ENCODE measurements around the gene CXCL16. TPM values are rescaled to one million over a fixed set of nuclear protein-coding genes. Genes with fewer than 3 reads are reported as not detected.
"Not testable (repeated sequence)": the region's sequence is repeated elsewhere in the genome, so short reads cannot be mapped to it uniquely, and the experiment has no call there.

The CXCL16 gene
- total RNA-seq, 1 donor from 2014 or later, result 2.2 TPM

DNA sequence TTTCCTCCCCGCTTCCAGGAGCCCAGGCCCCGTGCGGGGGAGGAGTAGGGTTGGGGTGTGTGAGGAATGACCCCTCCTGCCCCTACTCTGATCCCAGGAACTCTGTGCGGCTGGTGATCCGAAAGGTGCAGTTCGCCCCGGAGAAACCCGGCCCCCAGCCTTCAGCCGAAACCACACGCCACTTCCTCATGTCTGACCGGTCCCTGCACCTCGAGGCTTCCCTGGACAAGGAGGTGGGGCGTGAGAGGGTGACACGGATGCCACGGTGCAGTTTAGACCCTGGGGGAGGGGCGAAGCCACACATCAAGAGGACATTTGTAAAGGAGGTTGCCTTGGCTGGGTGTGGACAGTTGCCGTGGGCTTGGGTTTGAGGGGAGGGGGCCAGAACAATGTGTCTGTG, 21.9 kb downstream of the CXCL16 start:
- H3K9me3 Mint-ChIP-seq (ENCODE audit: unreplicated experiment), result peaks cover 3% of the 10 kb centered on the region
- Histone ChIP-seq H2AFZ (ENCODE audit: low read depth, low read length) (no peak overlapping the region), H3K27me3 (ENCODE audit: insufficient read depth, low read length) (no peaks in the 10 kb centered on the region), H3K9ac (ENCODE audit: low read length) (no peak overlapping the region), H3K4me3 (ENCODE audit: insufficient read depth, low read depth, low read length) (no peak overlapping the region), H3K36me3 (ENCODE audit: insufficient read depth, low read length) (no peaks in the 10 kb centered on the region), H3K27ac (ENCODE audit: low read depth, low read length) (no peak overlapping the region), H4K20me1 (ENCODE audit: insufficient read depth, low read length) (no peaks in the 10 kb centered on the region), H3K9me3 (ENCODE audit: insufficient read depth, low read depth, low read length) (no peaks in the 10 kb centered on the region), H3K4me1 (ENCODE audit: insufficient read depth, low read length) (peaks cover 9% of the 10 kb centered on the region), H3K4me2 (ENCODE audit: low read length) (no peak overlapping the region), H3K79me2 (ENCODE audit: insufficient read depth, low read length) (no peaks in the 10 kb centered on the region)
- DNase-seq (ENCODE audit: low read depth), result no peak
- no peaks in the 10 kb centered on the region for H3K4me1 Mint-ChIP-seq (ENCODE audit: low read depth, unreplicated experiment)
- no peak overlapping the region for H3K4me3 Mint-ChIP-seq (ENCODE audit: unreplicated experiment)
- FAIRE-seq, result no peak
- H3K27me3 Mint-ChIP-seq (ENCODE audit: low read depth, unreplicated experiment), result peaks cover 8% of the 10 kb centered on the region
- TF ChIP-seq EZH2 (IDR thresholded peaks at IDR 0.05; ENCODE audit: insufficient read depth, low read length), result no peak
- TF ChIP-seq, protein P1, sequence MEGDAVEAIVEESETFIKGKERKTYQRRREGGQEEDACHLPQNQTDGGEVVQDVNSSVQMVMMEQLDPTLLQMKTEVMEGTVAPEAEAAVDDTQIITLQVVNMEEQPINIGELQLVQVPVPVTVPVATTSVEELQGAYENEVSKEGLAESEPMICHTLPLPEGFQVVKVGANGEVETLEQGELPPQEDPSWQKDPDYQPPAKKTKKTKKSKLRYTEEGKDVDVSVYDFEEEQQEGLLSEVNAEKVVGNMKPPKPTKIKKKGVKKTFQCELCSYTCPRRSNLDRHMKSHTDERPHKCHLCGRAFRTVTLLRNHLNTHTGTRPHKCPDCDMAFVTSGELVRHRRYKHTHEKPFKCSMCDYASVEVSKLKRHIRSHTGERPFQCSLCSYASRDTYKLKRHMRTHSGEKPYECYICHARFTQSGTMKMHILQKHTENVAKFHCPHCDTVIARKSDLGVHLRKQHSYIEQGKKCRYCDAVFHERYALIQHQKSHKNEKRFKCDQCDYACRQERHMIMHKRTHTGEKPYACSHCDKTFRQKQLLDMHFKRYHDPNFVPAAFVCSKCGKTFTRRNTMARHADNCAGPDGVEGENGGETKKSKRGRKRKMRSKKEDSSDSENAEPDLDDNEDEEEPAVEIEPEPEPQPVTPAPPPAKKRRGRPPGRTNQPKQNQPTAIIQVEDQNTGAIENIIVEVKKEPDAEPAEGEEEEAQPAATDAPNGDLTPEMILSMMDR (IDR thresholded peaks at IDR 0.05; ENCODE audit: insufficient read depth, low read depth, low read length), result no peak
- H3K27ac Mint-ChIP-seq (ENCODE audit: unreplicated experiment), result no peak overlapping the region
- peaks cover 14% of the 10 kb centered on the region for H3K36me3 Mint-ChIP-seq (ENCODE audit: low read depth, unreplicated experiment)

DNA sequence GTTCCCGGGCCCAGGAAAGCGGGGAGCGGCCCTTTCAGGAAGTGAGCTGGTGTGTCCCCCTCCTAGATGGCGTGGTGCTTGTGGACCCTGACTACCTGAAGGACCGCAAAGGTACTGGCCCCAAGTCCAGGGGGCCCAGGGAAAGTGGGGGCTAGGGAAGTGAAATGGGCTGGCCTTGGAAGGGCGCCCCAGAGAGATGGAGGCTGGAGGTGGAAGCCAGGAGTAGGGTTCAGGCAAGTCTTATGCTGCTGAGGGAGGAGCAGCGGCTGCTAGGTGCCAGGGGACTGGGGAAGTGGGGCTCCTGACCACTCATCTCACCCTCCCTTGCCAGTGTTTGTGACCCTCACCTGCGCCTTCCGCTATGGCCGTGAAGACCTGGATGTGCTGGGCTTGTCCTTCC, 23.6 kb downstream of the CXCL16 start:
- TF ChIP-seq, protein P1 (IDR thresholded peaks at IDR 0.05; ENCODE audit: insufficient read depth, low read depth, low read length), result no peak
- no peak for TF ChIP-seq EZH2 (IDR thresholded peaks at IDR 0.05; ENCODE audit: insufficient read depth, low read length)
- Histone ChIP-seq H2AFZ (ENCODE audit: low read depth, low read length) (no peak overlapping the region), H3K36me3 (ENCODE audit: insufficient read depth, low read length) (no peaks in the 10 kb centered on the region), H3K27ac (ENCODE audit: low read depth, low read length) (no peak overlapping the region), H3K4me1 (ENCODE audit: insufficient read depth, low read length) (peaks cover 1% of the 10 kb centered on the region), H3K4me2 (ENCODE audit: low read length) (no peak overlapping the region), H3K9ac (ENCODE audit: low read length) (no peak overlapping the region), H3K79me2 (ENCODE audit: insufficient read depth, low read length) (no peaks in the 10 kb centered on the region), H3K27me3 (ENCODE audit: insufficient read depth, low read length) (no peaks in the 10 kb centered on the region), H4K20me1 (ENCODE audit: insufficient read depth, low read length) (no peaks in the 10 kb centered on the region), H3K4me3 (ENCODE audit: insufficient read depth, low read depth, low read length) (no peak overlapping the region), H3K9me3 (ENCODE audit: insufficient read depth, low read depth, low read length) (no peaks in the 10 kb centered on the region)
- no peak overlapping the region for H3K27ac Mint-ChIP-seq (ENCODE audit: unreplicated experiment)
- FAIRE-seq (no peak), DNase-seq (ENCODE audit: low read depth) (no peak)
- peaks cover 3% of the 10 kb centered on the region for H3K9me3 Mint-ChIP-seq (ENCODE audit: unreplicated experiment)
- no peak overlapping the region for H3K4me3 Mint-ChIP-seq (ENCODE audit: unreplicated experiment)
- peaks cover 8% of the 10 kb centered on the region for H3K27me3 Mint-ChIP-seq (ENCODE audit: low read depth, unreplicated experiment)
- no peaks in the 10 kb centered on the region for H3K4me1 Mint-ChIP-seq (ENCODE audit: low read depth, unreplicated experiment)
- H3K36me3 Mint-ChIP-seq (ENCODE audit: low read depth, unreplicated experiment), result peaks cover 14% of the 10 kb centered on the region

DNA sequence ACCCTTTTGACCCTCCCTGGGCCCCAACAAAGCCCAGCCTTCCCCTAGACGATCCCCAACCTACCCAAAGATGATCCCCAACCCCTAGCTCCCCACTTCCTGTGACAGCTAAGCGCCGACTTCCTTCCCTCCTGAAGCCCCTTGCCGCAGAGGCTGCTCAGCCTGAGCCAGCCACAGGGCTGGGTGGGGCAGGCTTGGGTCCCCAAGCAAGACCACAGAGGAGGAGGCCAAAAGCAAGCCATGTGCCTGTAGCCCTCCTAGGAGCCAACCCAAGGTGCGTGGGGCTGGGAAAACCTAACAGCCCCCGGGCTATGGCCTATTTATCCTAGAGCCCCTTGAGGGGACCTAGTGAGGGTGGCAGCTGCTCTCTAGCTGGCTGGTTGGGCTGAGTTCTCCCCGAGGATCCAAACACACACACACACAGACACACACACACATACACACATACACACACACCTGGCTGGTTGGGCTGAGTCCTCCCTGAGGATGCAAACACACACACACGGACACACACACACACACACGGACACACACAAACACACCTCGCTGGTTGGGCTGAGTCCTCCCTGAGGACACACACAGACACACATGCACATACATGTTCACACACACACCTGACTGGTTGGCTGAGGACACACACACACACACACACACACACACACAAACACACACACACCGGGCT, 24.5 kb downstream of the CXCL16 start:
- no peaks in the 10 kb centered on the region for H3K9me3 ChIP-seq (ENCODE audit: insufficient read depth, low read depth, low read length)
- H3K36me3 ChIP-seq (ENCODE audit: insufficient read depth, low read length), result no peaks in the 10 kb centered on the region
- Mint-ChIP-seq H3K36me3 (ENCODE audit: low read depth, unreplicated experiment) (peaks cover 14% of the 10 kb centered on the region), H3K9me3 (ENCODE audit: unreplicated experiment) (peaks cover 3% of the 10 kb centered on the region), H3K27me3 (ENCODE audit: low read depth, unreplicated experiment) (peaks cover 8% of the 10 kb centered on the region), H3K4me1 (ENCODE audit: low read depth, unreplicated experiment) (no peaks in the 10 kb centered on the region), H3K4me3 (ENCODE audit: unreplicated experiment) (no peak overlapping the region), H3K27ac (ENCODE audit: unreplicated experiment) (no peak overlapping the region)
- H3K27ac ChIP-seq (ENCODE audit: low read depth, low read length), result no peak overlapping the region
- TF ChIP-seq, protein P1 (IDR thresholded peaks at IDR 0.05; ENCODE audit: insufficient read depth, low read depth, low read length), result no peak
- TF ChIP-seq EZH2 (IDR thresholded peaks at IDR 0.05; ENCODE audit: insufficient read depth, low read length), result no peak
- H4K20me1 ChIP-seq (ENCODE audit: insufficient read depth, low read length), result no peaks in the 10 kb centered on the region
- FAIRE-seq, result no peak
- no peak overlapping the region for H3K4me3 ChIP-seq (ENCODE audit: insufficient read depth, low read depth, low read length)
- DNase-seq (ENCODE audit: low read depth), result no peak
- no peaks in the 10 kb centered on the region for H3K79me2 ChIP-seq (ENCODE audit: insufficient read depth, low read length)
- no peak overlapping the region for H3K4me2 ChIP-seq (ENCODE audit: low read length)
- H2AFZ ChIP-seq (ENCODE audit: low read depth, low read length), result no peak overlapping the region
- no peak overlapping the region for H3K9ac ChIP-seq (ENCODE audit: low read length)
- no peaks in the 10 kb centered on the region for H3K27me3 ChIP-seq (ENCODE audit: insufficient read depth, low read length)
- H3K4me1 ChIP-seq (ENCODE audit: insufficient read depth, low read length), result peaks cover 5% of the 10 kb centered on the region

- not testable (repeated sequence) for H3K9me3 ChIP-seq (ENCODE audit: insufficient read depth, low read depth, low read length); DNase-seq (ENCODE audit: low read depth); H3K36me3 ChIP-seq (ENCODE audit: insufficient read depth, low read length); H3K4me1 ChIP-seq (ENCODE audit: insufficient read depth, low read length); FAIRE-seq; H3K27me3 ChIP-seq (ENCODE audit: insufficient read depth, low read length); H3K79me2 ChIP-seq (ENCODE audit: insufficient read depth, low read length); H3K4me3 ChIP-seq (ENCODE audit: insufficient read depth, low read depth, low read length); H3K9me3 Mint-ChIP-seq (ENCODE audit: unreplicated experiment); H3K4me2 ChIP-seq (ENCODE audit: low read length); H3K4me3 Mint-ChIP-seq (ENCODE audit: unreplicated experiment); H3K9ac ChIP-seq (ENCODE audit: low read length); H3K4me1 Mint-ChIP-seq (ENCODE audit: low read depth, unreplicated experiment); H3K27ac Mint-ChIP-seq (ENCODE audit: unreplicated experiment); H4K20me1 ChIP-seq (ENCODE audit: insufficient read depth, low read length); H3K27ac ChIP-seq (ENCODE audit: low read depth, low read length); H3K27me3 Mint-ChIP-seq (ENCODE audit: low read depth, unreplicated experiment); H2AFZ ChIP-seq (ENCODE audit: low read depth, low read length)
- peaks cover 11% of the 10 kb centered on the region for H3K36me3 Mint-ChIP-seq (ENCODE audit: low read depth, unreplicated experiment)
Measured at GRCh38 chr17:4714340-4715062, 25.2 kb downstream of the CXCL16 start.

Measured in astrocyte (in vitro differentiated cells and primary cell).